GM21529 (cell line): ENCODE results near the gene PLXNA4.

Source experiments
- ATAC-seq: cut with Tn5 transposase; IDR thresholded peaks from one replicate; pipeline ENCODE4 v1.9.1; 2021; ENCODE audit not compliant: unreplicated experiment

Gene PLXNA4

DNA sequence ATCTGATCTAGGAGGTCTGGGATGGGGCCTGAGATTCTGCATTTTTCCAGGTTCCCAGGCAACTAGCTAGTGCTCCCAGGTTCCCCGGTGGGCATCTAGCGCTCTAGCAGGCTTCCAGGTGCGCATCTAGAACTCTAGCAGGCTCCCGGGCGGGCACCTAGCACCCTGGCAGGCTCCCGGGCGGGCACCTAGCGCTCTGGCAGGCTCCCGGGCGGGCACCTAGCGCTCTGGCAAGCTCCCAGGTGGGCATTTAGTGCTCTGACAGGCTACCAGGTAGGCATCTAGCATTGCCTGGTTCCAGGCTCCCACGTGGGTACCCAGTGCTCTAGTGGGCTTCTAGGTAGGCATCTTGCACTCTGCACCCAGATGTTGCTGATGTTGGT is 414.7 kb downstream of the PLXNA4 start:
- no peak for ATAC-seq

DNA sequence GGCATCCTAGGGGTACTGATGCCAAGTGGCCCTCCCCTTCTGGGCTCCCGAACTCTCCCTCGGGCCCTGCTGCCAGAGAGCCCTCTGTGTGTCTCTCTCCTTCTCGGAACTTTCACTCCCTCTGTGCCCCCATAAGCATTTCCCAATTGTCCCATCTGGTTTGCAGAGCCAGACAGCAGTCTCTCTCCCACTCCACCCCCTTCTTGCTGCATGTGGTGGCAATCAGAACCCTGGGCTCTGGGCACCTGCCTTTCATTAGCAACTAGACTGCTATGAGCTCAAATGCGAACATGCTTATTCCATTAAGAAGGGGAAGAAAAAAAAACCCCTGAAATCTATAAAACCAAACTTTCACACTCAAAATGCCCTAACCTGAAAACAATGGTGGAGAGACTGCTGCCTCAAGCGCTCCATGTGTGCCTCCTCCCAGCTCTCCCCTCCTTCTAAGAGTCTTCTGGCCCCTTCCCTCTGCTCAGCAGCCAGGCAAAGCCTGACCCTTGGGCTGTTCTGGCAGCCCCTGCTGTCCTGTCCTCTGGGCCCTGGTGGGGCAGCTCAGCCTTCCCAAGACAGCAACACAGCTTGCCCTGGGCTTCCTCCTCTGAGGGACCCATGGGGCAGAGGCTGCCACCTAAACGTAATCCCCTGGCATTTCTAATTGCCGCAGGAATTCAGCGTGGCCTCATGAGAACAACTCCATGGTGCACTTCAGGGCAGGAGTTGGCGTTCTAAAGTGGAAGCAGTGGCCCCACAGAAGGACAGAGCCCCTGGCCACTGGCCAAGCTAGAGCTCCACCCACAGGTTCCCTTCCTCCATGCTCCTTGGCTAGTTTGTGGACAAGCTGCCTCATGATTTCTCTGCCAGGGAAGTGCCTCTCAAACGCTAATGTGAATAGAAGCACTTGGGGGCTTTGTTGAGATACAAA is 415.4 kb downstream of the PLXNA4 start:
- no peak for ATAC-seq

DNA sequence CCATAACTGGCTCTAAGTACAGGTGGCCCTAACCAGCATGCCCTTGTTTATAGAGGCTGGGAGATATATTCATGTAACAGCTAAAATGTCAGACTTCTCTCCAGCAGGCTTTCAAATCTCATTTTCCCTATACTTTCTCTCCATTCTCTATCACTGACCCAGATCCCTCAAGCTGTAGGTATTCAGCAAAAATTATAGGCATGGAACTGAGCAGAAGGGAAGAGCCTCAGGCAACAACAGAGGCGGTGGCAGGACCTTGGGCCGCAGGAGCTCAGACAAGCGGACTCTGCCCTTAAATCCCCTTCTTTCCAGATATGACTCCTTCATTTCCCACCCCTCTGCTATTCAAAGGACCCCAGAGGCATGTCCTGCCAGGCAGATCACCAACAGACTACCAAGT is 417.4 kb downstream of the PLXNA4 start:
- no peak for ATAC-seq

DNA sequence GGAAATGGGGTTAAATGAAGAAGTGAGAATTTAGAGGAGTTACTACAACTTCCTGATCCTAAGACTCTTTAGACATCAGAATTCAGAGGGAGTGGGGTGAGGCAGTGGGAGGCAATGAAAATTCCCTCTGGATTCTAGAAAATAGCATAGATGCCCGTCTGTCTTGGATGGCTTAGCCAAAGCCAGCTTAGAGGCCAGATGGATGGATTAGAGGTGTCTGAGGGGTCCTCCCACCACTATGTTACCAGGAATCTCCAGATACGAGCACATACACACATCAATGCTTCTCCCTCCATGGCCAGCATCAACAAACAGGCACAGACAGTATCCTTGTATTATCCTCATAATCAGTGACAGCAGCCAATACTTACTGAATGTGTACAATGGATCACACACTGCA is 418.1 kb downstream of the PLXNA4 start:
- no peak for ATAC-seq

DNA sequence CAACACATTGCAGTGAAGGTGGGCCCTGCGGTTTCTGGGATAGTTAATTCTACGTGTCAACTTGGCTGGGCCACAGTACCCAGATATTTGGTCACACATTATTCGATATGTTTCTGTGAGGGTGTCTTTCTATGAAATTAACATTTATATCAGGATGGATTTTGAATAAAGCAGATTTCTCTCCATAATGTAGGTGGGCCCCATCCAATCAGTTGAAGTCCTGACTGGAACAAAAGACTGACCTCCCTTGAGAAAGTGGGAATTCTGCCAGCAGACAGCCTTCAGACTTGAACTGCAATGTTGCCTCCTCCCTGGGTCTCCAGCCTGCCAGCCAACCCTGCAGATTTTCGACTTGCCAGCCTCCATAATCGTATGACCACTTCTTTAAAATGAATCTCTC is 420.6 kb downstream of the PLXNA4 start:
- ATAC-seq: no peak

DNA sequence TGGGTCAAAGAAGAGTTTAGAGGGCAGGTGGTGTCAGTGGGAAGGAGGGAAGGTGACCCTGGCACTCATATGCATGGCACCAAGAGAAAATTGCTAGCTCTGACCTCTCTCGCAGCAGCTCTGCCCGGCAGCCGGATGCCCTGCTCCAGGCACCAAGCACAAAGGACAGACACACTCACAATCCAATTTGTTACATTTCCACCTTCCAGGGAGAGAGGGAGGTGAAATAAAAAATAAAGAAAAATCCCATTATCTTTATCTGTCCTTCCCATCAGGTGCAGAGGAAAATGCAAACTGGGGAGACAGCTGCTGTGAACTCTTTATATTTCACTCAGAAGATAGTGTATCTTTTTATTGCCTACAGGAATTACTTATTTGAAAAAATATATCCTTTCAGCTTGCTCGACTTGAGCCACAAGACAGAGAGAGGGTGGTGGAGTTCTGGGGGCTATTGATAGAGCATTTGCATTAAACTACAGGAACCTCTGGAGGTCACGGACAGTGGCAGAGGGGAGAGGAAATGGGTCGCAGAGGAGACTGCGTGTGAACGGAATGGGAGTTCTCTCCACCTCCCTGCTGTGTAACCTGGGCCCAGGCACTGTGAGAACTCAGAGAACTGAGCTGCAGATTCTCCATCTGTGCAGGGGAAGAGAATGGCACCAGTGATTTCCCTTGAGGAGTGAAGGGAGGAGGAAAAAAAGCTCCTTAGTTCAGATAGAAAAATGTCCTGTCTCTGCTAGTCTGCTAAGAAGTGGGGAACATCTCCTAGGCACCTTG is 421.4 kb downstream of the PLXNA4 start:
- no peak for ATAC-seq

DNA sequence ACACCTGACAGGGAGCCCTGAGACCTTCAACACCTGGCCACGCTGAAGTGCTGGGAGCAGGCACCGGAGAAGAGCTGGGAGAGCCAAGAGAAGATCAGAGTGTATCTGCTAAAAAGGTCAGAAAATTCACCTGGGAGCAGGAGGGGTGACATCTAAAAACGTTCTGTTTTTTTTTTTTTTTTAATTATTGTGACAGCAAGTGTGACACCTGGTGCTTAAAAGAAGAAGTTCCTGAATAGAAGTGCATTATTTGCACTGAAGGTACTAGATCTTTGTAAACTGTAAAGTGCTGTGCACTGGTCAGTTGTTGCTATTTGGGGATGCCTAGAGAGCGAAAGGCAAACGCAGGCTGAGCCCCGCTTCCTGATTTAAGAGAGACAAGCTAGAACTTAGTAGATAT is 422.0 kb downstream of the PLXNA4 start:
- no peak for ATAC-seq

DNA sequence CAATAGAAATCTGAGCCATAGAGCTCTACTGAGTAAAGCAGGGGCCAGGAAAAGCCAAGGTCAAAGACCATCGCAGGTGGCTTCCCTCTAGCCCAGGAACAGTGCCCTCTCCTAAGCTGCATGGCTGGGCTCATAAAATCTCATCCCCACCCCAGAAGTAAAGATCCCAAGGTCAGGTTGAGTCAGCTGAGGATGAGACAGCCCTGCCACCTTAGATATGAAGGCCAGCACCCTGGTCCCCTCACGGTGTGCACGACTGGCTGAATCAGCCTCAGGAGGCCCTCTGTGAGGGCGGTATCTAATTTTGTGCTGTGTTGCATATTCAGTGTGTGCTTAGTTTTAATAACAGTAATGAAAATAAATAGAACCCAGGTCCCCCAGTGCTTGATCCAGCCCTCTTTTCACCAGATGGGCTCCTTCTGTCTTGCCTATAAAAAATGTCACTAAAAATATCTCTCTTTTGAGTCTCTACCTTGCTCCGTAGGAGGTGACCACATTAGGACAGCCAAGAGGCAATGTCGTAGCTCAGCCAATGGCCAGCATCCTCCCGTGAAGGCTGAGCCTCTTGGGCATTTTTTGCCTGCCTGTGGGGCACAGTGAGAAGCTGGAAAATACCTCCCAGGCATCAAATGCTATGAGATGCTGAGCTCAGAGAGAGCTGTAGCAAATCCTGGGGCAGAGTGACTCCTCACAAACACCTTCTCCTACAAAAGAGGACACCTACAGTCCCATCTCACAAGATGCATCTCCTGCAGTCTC is 424.0 kb downstream of the PLXNA4 start:
- no peak for ATAC-seq

DNA sequence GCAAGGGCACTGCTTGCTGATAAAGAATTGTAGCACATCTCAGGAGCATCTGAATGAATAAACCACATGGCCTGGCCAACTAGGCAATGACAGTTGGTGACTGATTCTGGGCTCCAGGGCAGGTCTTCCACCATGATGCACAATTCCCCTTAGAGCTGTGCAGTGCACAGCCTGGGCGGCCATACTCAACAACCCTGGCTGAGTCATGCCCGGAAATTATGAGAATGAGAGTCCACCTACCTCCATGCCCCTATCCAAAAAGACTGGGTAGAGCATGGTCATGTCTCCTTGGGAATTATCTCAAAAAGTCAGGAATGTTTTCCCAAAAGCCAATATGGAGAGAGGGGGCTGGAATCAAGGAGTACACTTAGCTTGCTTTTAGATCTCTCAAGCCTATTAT is 425.6 kb downstream of the PLXNA4 start:
- ATAC-seq: no peak

DNA sequence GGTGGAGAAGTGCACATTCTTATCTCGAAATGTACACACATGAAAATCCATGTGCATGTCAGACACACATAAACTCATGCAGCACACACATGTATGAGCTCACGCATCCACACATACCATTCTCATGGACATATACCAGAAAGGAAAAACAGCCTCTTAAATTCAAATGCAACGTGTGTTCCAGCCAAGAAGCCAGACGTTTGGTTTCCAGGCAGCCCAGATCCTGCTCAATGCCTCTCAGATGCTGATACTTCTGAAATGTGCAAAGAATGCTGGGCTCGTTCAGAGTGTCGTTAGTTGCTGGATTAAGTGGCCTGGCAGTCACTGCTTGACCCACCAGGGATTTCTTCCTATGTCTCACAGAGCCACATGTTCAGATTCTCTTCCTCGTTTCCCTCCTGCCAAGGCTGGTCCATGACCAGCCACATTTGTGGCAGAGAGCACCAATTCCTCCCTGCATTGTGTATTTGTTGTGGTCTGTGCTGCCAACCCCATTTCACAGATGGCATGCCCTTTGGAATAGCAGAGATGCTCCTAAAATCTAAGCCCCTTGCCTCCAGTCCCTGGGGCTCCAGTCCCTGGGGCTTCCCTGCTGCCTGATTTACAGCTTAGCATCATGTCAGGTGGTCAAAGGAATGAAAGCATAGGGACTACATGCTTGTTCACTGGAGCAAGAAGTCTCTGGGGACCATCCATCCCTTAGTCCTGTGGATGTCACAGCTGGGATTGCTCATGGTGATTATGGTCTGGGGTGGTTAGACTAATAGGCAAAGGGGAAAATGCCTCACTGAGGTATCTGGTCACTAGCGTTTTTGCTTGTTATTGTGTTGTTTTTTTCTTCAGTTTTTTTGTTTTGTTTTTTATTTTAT is 426.6 kb downstream of the PLXNA4 start:
- no peak for ATAC-seq

DNA sequence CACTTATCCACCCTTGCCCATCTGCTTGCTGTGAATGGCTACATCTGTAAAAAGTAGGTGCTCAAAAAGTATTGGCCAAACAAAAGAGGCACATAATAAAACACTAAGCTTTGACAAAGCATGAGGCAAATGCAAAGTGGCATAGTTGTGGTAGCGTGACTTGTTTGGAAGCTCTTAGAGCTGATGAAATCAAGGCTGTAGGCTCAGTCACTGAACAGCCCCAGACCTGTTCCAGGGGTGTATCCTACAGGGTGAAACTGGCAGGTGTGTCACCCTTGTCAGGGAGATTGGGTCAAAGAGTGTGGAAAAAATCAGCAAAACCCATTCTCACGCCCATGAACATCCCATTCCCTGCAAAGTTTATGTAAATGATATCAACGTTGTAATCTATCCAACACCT is 427.4 kb downstream of the PLXNA4 start:
- no peak for ATAC-seq

DNA sequence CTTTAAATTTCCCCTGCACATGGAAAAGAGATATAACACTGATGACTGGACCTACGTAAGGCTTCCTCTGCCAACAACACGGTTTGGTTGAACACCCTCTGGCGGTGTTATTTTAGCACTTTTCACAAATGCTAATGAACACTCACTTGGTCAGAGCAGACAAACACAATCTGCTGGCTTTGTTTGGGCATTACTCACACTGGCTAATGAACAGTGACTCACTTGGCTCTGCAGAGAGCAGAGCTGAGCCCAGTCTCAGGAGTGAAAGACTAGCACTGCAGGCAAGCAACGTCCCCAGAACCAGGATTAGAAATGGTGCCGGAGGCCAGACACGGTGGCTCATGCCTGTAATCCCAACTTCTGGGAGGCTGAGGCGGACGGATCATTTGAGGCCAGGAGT is 430.8 kb downstream of the PLXNA4 start:
- ATAC-seq: no peak

DNA sequence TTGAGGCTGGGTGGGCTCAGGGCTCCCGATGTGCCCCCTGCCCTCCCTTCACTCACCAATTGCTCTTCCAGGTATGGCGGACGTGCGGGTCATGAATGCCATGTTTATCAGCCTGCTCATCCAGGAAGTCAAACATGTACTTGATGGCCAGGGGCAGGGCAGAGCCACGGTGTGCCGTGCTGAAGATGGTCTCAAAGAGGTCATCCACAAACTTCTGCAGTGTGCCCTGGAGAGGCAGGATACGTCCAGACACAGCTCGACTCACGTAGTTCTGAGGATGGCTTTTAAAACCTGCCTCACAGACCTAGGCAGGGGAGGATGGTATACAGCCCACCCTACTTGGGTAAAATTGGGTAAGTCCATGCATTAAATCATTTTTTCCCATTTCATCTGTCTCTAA is 431.2 kb downstream of the PLXNA4 start:
- no peak for ATAC-seq

DNA sequence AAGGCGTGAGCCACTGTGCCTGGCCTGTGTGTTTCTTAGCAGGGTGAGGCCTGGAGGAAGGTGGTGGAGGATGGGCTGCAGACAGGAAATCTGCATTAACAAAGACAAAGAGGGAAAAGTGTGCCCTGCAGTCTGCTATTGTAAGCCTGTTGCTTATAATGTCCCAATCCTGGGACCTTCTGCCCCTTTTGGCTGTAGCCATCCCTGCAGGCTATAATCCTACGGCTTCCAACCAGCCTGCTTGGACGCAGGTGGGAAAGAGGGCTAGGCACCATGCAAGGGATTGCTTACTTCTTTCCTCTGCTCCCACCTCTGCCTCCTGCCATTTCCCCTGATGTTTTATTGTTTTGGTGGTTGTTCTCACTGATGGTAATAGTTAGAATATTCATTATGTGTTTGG is 434.3 kb downstream of the PLXNA4 start:
- no peak for ATAC-seq

DNA sequence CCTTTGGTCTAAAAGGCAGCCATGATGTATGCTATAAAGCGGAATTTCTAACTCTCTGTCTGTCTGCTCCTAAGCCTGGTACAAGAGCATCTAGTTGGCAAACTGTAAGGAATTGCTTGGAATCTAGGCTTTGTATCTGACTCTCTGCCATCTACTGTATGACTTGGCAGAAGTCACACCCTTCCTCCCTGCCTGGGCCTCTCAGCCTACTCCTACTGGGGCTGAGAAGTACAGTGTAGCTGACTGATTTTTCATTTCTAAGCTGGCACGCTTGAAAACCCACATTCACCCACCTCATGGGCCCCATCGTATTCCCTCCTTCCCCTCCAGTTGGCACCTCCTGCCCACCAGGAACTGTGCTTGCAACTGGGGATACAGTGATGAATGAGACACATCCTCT is 435.2 kb downstream of the PLXNA4 start:
- ATAC-seq: no peak

DNA sequence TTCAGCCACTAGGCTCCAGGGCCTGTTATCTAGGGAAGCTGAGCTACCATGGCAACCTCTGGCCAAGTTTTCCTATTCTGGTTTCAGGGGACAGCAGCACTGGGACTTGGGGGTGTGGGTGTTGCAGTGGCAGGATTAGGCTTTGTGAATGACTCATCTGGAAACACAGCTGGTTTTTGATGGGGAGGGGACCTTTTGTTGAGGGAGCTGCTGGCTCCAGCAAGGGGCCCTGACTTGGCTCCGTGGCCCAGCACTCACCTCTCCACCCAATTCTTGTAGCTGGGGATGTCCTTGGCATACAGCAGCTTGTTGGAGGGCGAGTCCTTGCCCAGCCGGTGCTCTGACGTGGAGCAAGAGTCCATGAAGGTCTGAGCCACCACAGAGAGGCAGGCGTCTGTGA is 435.9 kb downstream of the PLXNA4 start:
- ATAC-seq: no peak

DNA sequence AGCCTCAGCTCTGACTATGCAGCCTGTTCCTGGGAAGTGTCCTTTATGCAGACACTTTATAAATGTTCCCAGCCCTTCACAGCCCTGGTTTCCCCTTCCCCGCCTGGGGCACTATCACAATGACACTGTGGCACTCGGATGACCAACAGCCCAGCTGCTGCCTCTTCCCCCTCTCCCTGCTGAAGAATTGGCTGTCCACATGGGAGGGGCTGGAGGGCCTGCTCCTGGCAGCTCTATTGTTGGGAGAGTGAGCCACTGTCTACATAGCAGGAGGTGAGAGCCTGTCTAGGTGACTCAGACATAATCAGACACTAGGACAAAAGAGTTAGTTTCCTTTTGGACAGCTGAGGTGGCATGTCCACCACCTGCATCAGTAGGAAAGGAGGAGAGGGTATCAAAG is 437.5 kb downstream of the PLXNA4 start:
- no peak for ATAC-seq

DNA sequence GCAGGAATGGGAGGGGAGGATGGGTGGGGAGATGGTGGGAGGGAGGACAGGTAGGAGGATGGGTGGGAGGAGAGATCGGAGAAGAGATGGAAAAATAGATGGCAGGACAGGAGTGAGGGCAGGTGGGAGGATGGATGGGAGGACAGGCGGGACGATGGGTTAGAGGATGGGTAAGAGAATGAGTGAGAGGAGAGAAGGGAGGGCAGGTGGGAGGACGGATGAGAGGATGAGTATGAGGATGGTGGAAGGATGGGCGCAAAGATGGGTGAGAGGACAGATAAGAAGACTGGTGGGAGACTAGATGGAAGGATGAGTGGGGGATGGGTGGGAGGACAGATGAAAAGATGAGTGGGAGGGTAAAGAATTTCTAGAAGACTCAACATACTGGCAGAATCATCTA is 438.6 kb downstream of the PLXNA4 start:
- ATAC-seq: no peak

DNA sequence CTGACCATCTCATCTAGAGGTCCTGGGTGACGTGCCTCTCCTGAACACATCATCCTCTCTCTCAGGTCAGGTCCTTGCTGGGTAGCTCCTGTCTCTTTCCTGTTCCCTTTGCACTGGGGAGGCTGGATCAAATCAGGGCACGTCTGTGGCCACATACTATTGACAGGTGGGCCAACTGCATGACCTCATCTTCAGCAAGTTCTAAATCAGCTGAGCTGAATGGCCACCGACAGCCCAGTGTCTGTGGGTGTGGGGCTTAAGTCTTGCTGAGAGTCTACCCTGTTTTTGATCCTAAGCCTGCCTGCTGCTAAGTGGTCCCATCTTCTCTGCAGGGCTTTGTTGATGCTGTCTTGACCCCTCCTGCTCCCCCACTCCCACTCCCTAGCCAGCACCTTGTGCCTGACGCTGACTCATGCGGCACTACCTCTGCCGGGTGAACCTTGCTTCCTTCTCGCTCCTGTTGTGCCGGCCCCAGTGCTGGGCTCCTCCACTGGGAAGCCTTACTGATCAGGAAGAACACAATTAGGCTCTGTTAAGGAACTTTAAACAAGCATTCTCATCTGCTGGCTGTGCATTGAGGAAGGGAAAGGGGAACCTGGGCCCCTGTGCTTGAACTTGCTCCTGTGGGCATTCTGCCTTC is 440.4 kb downstream of the PLXNA4 start:
- no peak for ATAC-seq

DNA sequence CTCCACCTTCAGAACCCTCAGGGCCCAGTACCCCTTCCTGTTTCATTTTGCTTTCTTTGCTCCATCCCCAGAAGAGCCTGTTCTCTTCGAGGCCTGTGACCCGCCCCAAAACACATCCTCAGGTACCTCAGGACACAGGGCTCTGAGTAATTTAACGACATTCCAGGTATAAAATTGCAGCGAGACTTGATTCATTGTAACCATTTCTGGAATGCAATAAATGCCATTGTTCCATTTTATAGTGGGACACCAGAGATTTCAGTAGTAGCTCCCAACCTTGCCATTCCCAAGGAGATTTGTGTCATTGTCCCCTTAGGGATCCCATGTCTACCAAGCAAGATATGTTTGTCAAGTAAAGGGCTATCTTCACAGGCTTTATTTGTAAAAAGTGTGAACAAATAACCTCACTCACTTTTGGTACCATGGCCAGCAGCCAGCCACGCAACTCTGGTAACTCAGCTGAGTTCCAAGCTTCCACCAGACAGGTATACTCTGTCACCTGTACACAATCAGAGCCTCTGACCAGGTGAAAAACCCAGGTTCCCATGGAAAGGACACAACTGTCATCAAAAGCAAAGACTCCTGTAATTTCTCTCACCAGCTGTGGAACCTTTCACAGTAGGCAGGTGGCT is 441.3 kb downstream of the PLXNA4 start:
- no peak for ATAC-seq
